HG03159 (cell line): ENCODE results near the gene DST.

Experiments used
- ATAC-seq: cut with Tn5 transposase; IDR thresholded peaks from one replicate; pipeline ENCODE4 v1.9.1; 2021; ENCODE audit warnings: mild to moderate bottlenecking, moderate library complexity; ENCODE audit not compliant: unreplicated experiment

DST gene

GRCh38 chr6:56444855-56445254, 197.8 kb downstream of the DST start:
- ATAC-seq: no peak

DNA sequence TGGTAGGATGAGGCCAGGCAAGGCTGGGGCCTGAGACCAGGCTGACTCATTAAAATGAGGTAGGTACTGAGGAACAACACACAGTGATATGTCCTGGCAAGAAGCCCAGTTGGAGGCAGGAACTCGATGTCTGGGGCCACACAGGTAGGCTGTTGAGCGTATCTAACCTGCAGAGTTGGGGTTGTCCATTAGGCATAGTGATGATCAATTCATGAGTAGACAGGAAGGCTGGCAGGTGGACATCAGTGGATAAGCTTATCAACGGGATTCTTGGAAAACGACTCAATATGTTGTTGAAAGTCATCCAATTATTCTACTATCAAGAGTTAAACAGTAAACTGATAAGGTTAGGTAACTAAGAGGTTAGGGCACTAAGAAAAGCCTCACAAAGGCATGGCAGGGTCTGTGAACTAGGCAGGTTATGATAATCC, 202.1 kb downstream of the DST start:
- ATAC-seq: no peak

- ATAC-seq: no peak
Measured at GRCh38 chr6:56437171-56437900, 205.4 kb downstream of the DST start.

- no peak for ATAC-seq
Measured at GRCh38 chr6:56435754-56436153, 206.9 kb downstream of the DST start.

GRCh38 chr6:56435326-56435725, 207.4 kb downstream of the DST start:
- ATAC-seq: no peak

- no peak for ATAC-seq
Measured at GRCh38 chr6:56434606-56435005, 208.1 kb downstream of the DST start.

DNA sequence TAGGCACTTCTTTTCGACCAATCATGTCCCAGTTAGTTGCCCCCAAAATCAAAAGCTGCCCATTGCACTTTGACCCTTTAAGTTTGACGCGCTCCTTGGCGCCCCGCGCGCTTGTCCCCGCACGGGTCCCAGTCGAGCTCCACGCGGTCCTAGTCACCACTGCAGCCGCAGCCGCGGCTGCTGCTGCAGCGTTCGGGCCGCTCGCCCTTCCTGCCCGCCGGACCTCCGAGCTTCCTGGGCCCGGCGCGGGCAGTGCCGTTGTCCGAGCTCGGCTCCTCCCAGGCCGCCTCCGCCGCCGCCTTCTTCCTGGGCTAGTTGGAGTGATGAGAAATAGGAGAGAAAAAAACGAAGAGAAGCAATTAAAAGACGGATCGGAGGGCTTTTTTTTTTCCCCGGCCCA, 209.6 kb downstream of the DST start:
- ATAC-seq: no peak

DNA sequence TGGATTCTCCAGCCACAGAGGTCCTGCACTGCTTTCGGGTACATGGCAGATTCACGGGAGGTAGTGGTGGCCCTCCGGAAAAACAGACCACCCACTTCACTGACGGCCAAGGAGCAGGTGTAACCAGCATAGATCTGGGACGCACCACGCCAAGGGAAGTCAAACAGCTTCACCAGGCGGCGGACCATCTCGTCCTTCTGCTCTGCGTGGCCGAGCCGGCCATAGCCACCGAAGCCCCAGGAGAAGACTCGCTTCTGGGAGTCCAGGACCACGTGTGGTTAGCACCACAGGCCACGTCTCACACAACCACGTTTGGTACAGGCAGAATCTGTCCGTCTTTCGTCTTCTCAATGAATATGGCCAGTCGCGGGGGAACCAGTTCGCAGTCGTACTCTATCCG, 210.5 kb downstream of the DST start:
- no peak for ATAC-seq

- ATAC-seq: no peak
Measured at GRCh38 chr6:56430629-56431600, 211.8 kb downstream of the DST start.

GRCh38 chr6:56424542-56425083, 218.1 kb downstream of the DST start:
- ATAC-seq: no peak

- ATAC-seq: no peak
Measured at GRCh38 chr6:56424064-56424463, 218.6 kb downstream of the DST start.

- ATAC-seq: no peak
Measured at GRCh38 chr6:56420296-56420695, 222.4 kb downstream of the DST start.

- ATAC-seq: no peak
Measured at GRCh38 chr6:56419191-56419590, 223.5 kb downstream of the DST start.

- no peak for ATAC-seq
Measured at GRCh38 chr6:56417823-56418222, 224.9 kb downstream of the DST start.

- ATAC-seq: no peak
Measured at GRCh38 chr6:56416247-56416646, 226.4 kb downstream of the DST start.

GRCh38 chr6:56408976-56409375, 233.7 kb downstream of the DST start:
- ATAC-seq: no peak
